ENCODE results near the gene RAD9A.

DNA sequence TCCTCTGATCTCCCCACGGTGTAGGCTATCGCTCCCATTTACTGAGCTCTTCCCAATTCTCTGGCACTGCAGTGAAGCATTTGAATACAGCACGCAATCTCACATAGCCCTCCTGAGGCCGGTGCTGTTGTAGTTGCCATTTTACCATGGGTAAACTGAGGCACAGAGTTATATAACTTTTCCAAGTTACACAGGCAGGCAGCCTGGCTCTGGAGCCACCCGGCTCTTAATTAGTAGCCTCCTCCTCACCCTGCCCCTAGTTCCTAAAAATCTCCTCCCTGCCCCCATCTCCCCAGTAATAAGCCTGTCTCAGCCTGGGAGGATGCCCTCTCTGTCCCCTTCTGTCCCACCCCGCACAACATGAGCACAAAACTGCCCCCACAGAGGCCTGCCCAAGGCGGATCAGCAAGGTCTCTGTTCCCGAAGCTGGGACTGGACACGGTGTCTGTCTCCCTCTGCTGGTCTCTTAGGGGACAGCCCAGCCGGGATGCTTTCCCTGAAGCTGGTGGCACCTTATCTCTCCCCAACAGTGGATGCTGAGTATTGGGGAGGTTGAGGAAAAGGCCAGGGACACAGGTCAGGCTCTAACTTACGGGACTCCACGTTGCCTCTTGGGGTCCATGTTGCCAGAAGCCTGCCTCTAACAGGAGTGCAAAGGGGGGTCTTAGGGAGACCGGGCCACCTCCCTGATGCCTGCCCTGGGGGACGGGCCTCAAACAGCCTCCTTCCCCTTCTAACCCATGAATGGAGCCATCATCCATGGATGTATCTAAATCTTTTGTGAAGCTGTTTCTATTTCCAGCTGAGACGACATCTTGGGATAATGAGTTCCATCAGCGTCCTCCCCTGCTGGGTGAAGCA is 9.3 kb upstream of the RAD9A start:
- TF ChIP-seq PHF21A (IDR thresholded peaks at IDR 0.05; ENCODE audit: borderline replicate concordance, low read depth) (no peak), RBBP5 (IDR thresholded peaks at IDR 0.05; ENCODE audit: borderline replicate concordance, insufficient read depth, low read length, poor library complexity, severe bottlenecking) (no peak), NFIC (IDR thresholded peaks at IDR 0.05) (peak; percentile 37; the same call in 1 of the 2 replicates)
- TF ChIP-seq, protein P1, sequence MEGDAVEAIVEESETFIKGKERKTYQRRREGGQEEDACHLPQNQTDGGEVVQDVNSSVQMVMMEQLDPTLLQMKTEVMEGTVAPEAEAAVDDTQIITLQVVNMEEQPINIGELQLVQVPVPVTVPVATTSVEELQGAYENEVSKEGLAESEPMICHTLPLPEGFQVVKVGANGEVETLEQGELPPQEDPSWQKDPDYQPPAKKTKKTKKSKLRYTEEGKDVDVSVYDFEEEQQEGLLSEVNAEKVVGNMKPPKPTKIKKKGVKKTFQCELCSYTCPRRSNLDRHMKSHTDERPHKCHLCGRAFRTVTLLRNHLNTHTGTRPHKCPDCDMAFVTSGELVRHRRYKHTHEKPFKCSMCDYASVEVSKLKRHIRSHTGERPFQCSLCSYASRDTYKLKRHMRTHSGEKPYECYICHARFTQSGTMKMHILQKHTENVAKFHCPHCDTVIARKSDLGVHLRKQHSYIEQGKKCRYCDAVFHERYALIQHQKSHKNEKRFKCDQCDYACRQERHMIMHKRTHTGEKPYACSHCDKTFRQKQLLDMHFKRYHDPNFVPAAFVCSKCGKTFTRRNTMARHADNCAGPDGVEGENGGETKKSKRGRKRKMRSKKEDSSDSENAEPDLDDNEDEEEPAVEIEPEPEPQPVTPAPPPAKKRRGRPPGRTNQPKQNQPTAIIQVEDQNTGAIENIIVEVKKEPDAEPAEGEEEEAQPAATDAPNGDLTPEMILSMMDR (IDR thresholded peaks at IDR 0.05 in 2 of 3, conservative IDR thresholded peaks at IDR 0.05 in 1 of 3; ENCODE audit: insufficient read depth in 2 of 3, low read depth in 1 of 3, low read length in 3 of 3) = peak; percentile 97 to 99 (median 98)
